OCI-LY7 (cell line): Measurements from ENCODE around the gene DCTD. TPM values are rescaled to one million over a fixed set of nuclear protein-coding genes. Genes with fewer than 3 reads are reported as not detected.

Experiments
- BruUV-seq: library from RNA; stranded (reverse); fragments of 400-500 nt; replicated peaks from 2 replicates; lab custom pipeline; 2021; lab: Mats Ljungman, UMichigan
- CTCF ChIA-PET: fragments of 300-600 bp; sonication (Branson Sonifier 250); formaldehyde crosslinking; loops from one replicate; lab custom pipeline; 2022; ENCODE audit warnings: antibody characterized with exemption; ENCODE audit not compliant: unreplicated experiment; lab: Charles Lee
- POLR2A ChIA-PET: fragments of 300-600 bp; sonication (Branson Sonifier 250); formaldehyde crosslinking; loops from one replicate; lab custom pipeline; 2022; ENCODE audit warnings: antibody characterized with exemption; lab: Charles Lee
- DNase-seq: peaks from one replicate; pipeline ENCODE4 v3.0.0-alpha.2; 2015; ENCODE audit warnings: low spot score
- H2AFZ ChIP-seq: fragments of 200-600 bp; sonication (generic), shearing (Covaris generic); 2 replicates; pipeline ENCODE4 v1.6.1; 2014; ENCODE audit warnings: mild to moderate bottlenecking, antibody characterized with exemption, low read length, moderate library complexity
- H3K27ac ChIP-seq: fragments of 200-600 bp; sonication (generic); 2 replicates; pipeline ENCODE4 v1.5.1; 2014; ENCODE audit warnings: mixed run types, low read depth, mild to moderate bottlenecking, moderate library complexity, low read length, inconsistent platforms; ENCODE audit not compliant: poor library complexity, severe bottlenecking
- H3K36me3 ChIP-seq: fragments of 200-600 bp; sonication (generic); 2 replicates; pipeline ENCODE4 v1.6.1; 2014; ENCODE audit warnings: mild to moderate bottlenecking, antibody characterized with exemption, low read length, moderate library complexity, mixed read lengths; ENCODE audit not compliant: insufficient read depth
- H3K4me1 ChIP-seq: fragments of 200-600 bp; sonication (generic); 2 replicates; pipeline ENCODE4 v1.5.1; 2014; ENCODE audit warnings: mild to moderate bottlenecking, low read length; ENCODE audit not compliant: insufficient read depth, poor library complexity, severe bottlenecking
- H3K4me2 ChIP-seq: fragments of 200-600 bp; sonication (generic); 2 replicates; pipeline ENCODE4 v1.6.1; 2014; ENCODE audit warnings: mild to moderate bottlenecking, low read length
- H3K4me3 ChIP-seq: fragments of 200-600 bp; sonication (generic); 2 replicates; pipeline ENCODE4 v1.5.1; 2014; ENCODE audit warnings: mild to moderate bottlenecking, low read depth, low read length; ENCODE audit not compliant: poor library complexity, severe bottlenecking
- H3K79me2 ChIP-seq: fragments of 200-600 bp; sonication (generic); 2 replicates; pipeline ENCODE4 v1.6.1; 2016; ENCODE audit warnings: low read depth, mild to moderate bottlenecking, low read length, moderate library complexity, mixed read lengths; ENCODE audit not compliant: insufficient read depth
- H3K9me2 ChIP-seq: fragments of 200-600 bp; sonication (generic); 2 replicates; pipeline ENCODE4 v1.6.1; 2016; ENCODE audit warnings: mild to moderate bottlenecking, low read length, mixed read lengths; ENCODE audit not compliant: insufficient read depth
- H3K9me3 ChIP-seq: fragments of 200-600 bp; sonication (generic); 2 replicates; pipeline ENCODE4 v1.6.1; 2014; ENCODE audit warnings: mild to moderate bottlenecking, mixed run types, low read length, mixed read lengths
- H4K20me1 ChIP-seq: fragments of 200-600 bp; sonication (generic); 2 replicates; pipeline ENCODE4 v1.6.1; 2014; ENCODE audit warnings: mild to moderate bottlenecking, antibody characterized with exemption, low read length, moderate library complexity, mixed read lengths; ENCODE audit not compliant: insufficient read depth
- CTCF ChIP-seq: fragments of 200-600 bp; sonication (generic); conservative IDR thresholded peaks from 2 replicates; pipeline ENCODE4 v1.5.1; 2014; ENCODE audit warnings: mild to moderate bottlenecking, antibody characterized with exemption, low read length, moderate library complexity, mixed read lengths
- EZH2phosphoT487 ChIP-seq: fragments of 200-600 bp; sonication (generic); IDR thresholded peaks from 2 replicates; pipeline ENCODE4 v1.6.1; 2018; ENCODE audit warnings: low read depth, borderline replicate concordance, mild to moderate bottlenecking, mixed run types, antibody characterized with exemption, low read length, moderate library complexity, mixed read lengths
- intact Hi-C: fragments of 100-400 bp; cut with micrococcal nuclease; formaldehyde crosslinking; loops from one replicate; pipeline ENCODE4 v1.10.0; 2022; ENCODE audit not compliant: unreplicated experiment
- total RNA-seq, 2 experiments: library from RNA; depleted of rRNA in 1 of 2; stranded (reverse); fragments of >200 nt in 1 of 2; shearing (Covaris generic) in 1 of 2; gene quantifications; 2 replicates each; pipeline ENCODE4 v1.2.3, GENCODE V29; 2014 to 2022

The DCTD gene
- total RNA-seq, 2 experiments from 2014 or later = 37.8 to 81.9 TPM

GRCh38 chr4:182937268-182938204 lies 20.4 kb upstream of the DCTD start:
- no peak overlapping the region for H3K4me3 ChIP-seq
- intact Hi-C loops = loop anchor here (1.0 kb wide), 1 partner anchor 325 kb away; no protein-coding TSS in a partner anchor
- ChIA-PET POLR2A (interaction anchor here (0.7 kb wide), 2 partner anchors 88 to 267 kb away, joined by 3 read pairs; no protein-coding TSS in a partner anchor), CTCF (interaction anchor here (0.7 kb wide), 1 partner anchor 324 kb away, joined by 3 read pairs; no protein-coding TSS in a partner anchor)
- TF ChIP-seq EZH2phosphoT487 = no peak
- TF ChIP-seq CTCF = no peak
- H3K9me2 ChIP-seq = no peaks in the 10 kb centered on the region
- no peak overlapping the region for H3K4me2 ChIP-seq
- no peaks in the 10 kb centered on the region for H3K36me3 ChIP-seq
- no peaks in the 10 kb centered on the region for H3K9me3 ChIP-seq
- BruUV-seq = no TSS peak
- no peaks in the 10 kb centered on the region for H3K4me1 ChIP-seq
- H2AFZ ChIP-seq = no peak overlapping the region
- H4K20me1 ChIP-seq = no peaks in the 10 kb centered on the region
- DNase-seq = no peak
- no peak overlapping the region for H3K27ac ChIP-seq
- no peaks in the 10 kb centered on the region for H3K79me2 ChIP-seq

- Histone ChIP-seq H4K20me1 (no peaks in the 10 kb centered on the region), H3K9me2 (no peaks in the 10 kb centered on the region), H3K4me2 (no peak overlapping the region), H3K4me1 (no peaks in the 10 kb centered on the region), H3K36me3 (no peaks in the 10 kb centered on the region), H2AFZ (no peak overlapping the region), H3K9me3 (no peaks in the 10 kb centered on the region), H3K79me2 (no peaks in the 10 kb centered on the region), H3K27ac (no peak overlapping the region), H3K4me3 (no peak overlapping the region)
- ChIA-PET CTCF (interaction anchor here (0.6 kb wide), 1 partner anchor 324 kb away, joined by 5 read pairs; no protein-coding TSS in a partner anchor), POLR2A (interaction anchor here (0.6 kb wide), 1 partner anchor 21 kb away, joined by 3 read pairs; no protein-coding TSS in a partner anchor)
- TF ChIP-seq EZH2phosphoT487 (no peak), CTCF (no peak)
- BruUV-seq = no TSS peak
- no peak for DNase-seq
- intact Hi-C loops = no loop called here
These were observed 15.5 kb upstream of the DCTD start for GRCh38 chr4:182932651-182933050.
